Measurements from ENCODE around the gene ASCL2. TPM values are rescaled to one million over a fixed set of nuclear protein-coding genes. Genes with fewer than 3 reads are reported as not detected.

The ASCL2 gene
- total RNA-seq = 0.69 TPM

GRCh38 chr11:2270322-2271076 lies at the start of gene ASCL2:
Gene ASCL2, minus strand, starts transcription at chr11:2270588. Its CDS starts 256 bp downstream, at chr11:2270332.

GRCh38 chr11:2301631-2302305 lies 31.4 kb upstream of the ASCL2 start, which contains the start of the genes C11orf21 and TSPAN32:
Gene C11orf21, minus strand, starts transcription at chr11:2301918. Its CDS starts 110 bp downstream, at chr11:2301808.
Gene TSPAN32, plus strand, starts transcription at chr11:2302013. Its CDS starts 137 bp downstream, at chr11:2302150.

Other genes with a start within 250 kb of the ASCL2 start
- 15.7 TPM for gene IGF2, start 131.2 kb downstream of the ASCL2 start, total RNA-seq
- gene INS, start 109.4 kb downstream of the ASCL2 start, total RNA-seq = not detected
- 8.5 TPM for gene TH, start 98.8 kb downstream of the ASCL2 start, total RNA-seq
- gene C11orf21, start 31.3 kb upstream of the ASCL2 start, total RNA-seq = 0.23 TPM
- 0.69 TPM for gene TSPAN32, start 31.4 kb upstream of the ASCL2 start, total RNA-seq
- 156 TPM for gene CD81, start 106.7 kb upstream of the ASCL2 start, total RNA-seq
- 24.2 TPM for gene TSSC4, start 130.2 kb upstream of the ASCL2 start, total RNA-seq
- gene TRPM5, start 173.9 kb upstream of the ASCL2 start, total RNA-seq = under 0.01 TPM
- 0.92 TPM for gene KCNQ1, start 174.4 kb upstream of the ASCL2 start, total RNA-seq